Fibroblast of mammary gland (primary cell): ENCODE measurements around the gene USP2.

Source experiments
- DNase-seq: peaks from one replicate; pipeline ENCODE4 v3.0.0-alpha.2; 2010; ENCODE audit warnings: low read depth
- H3K4me3 ChIP-seq: 2 replicates; pipeline ENCODE4 v1.5.1; 2011; ENCODE audit warnings: low read depth, mild to moderate bottlenecking, low read length, moderate library complexity; ENCODE audit not compliant: control insufficient read depth
- TF ChIP-seq, protein P1 (sequence below): conservative IDR thresholded peaks from 2 replicates; pipeline ENCODE4 v1.5.1; 2011; ENCODE audit warnings: low read depth, low read length, inconsistent platforms; ENCODE audit not compliant: control insufficient read depth, insufficient read depth

USP2 gene

GRCh38 chr11:119306373-119306890 is 75.1 kb downstream of the USP2 start:
- DNase-seq: peak; percentile 85
- TF ChIP-seq, protein P1, sequence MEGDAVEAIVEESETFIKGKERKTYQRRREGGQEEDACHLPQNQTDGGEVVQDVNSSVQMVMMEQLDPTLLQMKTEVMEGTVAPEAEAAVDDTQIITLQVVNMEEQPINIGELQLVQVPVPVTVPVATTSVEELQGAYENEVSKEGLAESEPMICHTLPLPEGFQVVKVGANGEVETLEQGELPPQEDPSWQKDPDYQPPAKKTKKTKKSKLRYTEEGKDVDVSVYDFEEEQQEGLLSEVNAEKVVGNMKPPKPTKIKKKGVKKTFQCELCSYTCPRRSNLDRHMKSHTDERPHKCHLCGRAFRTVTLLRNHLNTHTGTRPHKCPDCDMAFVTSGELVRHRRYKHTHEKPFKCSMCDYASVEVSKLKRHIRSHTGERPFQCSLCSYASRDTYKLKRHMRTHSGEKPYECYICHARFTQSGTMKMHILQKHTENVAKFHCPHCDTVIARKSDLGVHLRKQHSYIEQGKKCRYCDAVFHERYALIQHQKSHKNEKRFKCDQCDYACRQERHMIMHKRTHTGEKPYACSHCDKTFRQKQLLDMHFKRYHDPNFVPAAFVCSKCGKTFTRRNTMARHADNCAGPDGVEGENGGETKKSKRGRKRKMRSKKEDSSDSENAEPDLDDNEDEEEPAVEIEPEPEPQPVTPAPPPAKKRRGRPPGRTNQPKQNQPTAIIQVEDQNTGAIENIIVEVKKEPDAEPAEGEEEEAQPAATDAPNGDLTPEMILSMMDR: no peak
- H3K4me3 ChIP-seq: no peak overlapping the region

DNA sequence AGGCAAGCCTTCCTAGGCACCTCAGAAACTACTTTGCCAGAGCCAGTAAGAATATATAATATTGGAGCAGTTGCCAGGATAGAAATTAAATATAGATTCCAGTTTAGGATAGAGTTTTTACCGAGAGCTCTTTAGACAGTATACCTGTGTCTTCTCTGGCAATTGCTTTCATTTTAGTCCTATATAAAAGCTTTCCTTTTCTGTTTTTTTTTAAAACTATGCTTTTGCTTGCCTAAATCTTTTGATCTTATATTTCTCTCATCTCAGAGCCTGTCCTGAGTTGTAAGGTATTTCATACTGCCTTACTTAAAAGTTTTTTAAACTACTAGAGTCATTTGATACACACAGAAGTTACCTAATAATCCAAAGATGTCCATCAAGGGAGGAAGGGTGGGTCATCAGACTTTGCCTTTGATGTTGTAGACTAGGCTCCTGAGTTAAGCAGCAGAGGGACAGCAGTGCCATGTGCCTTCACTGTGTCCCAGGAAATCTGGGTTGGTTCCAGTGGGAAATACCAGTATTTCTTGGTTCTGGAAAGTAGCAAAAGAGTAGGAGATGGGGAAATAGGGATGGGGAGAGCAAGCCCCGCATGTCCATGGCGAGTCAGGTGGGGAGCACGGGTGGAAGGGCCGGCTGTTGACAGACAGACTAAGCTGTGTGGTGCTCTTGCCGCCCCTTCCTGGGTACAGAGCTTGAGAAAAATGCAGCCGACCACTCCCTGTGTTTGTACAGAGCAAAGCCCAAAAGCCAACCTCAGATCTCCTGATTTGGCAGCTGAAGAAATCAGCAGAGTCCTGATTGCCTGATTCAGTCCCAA is 75.7 kb downstream of the USP2 start:
- no peak for DNase-seq
- TF ChIP-seq, protein P1: no peak
- H3K4me3 ChIP-seq: no peak overlapping the region
